H1 (cell line): ENCODE results near the gene RPS6KA5. TPM values are rescaled to one million over a fixed set of nuclear protein-coding genes. Genes with fewer than 3 reads are reported as not detected.

ENCODE experiments used
- CTCF ChIA-PET: fragments of 300-600 bp; sonication (Branson Sonifier 250); formaldehyde crosslinking; loops from one replicate; lab custom pipeline; 2021; ENCODE audit not compliant: partially characterized antibody; lab: Charles Lee
- POLR2A ChIA-PET: fragments of 300-600 bp; sonication (Branson Sonifier 250); formaldehyde crosslinking; loops from one replicate; lab custom pipeline; 2021; ENCODE audit warnings: inconsistent platforms; ENCODE audit not compliant: partially characterized antibody; lab: Charles Lee
- DNase-seq, 2 experiments: peaks; one replicate each; pipeline versions ENCODE4 v3.0.0 to v3.0.0-alpha.2; 2010 to 2022; ENCODE audit warnings: low spot score in 2 of 2, low read depth in 1 of 2, mixed read lengths in 1 of 2
- FAIRE-seq: peaks from 2 replicates; lab custom pipeline; 2011; peaks lifted over from hg19 to GRCh38; lab: Jason Lieb, UNC
- H2AFZ ChIP-seq: 2 replicates; pipeline ENCODE4 v1.8.1; 2012; ENCODE audit warnings: low read length, inconsistent platforms
- H2AK5ac ChIP-seq: 2 replicates; pipeline ENCODE4 v1.6.1; 2013; ENCODE audit warnings: low read depth, low read length
- H2BK120ac ChIP-seq: replicated peaks from 2 replicates; pipeline ENCODE3; 2013; ENCODE audit warnings: low read depth, low read length, inconsistent platforms
- H2BK12ac ChIP-seq: 2 replicates; pipeline ENCODE4 v1.6.1; 2013; ENCODE audit warnings: low read depth, low read length
- H2BK15ac ChIP-seq: 2 replicates; pipeline ENCODE4 v1.6.1; 2013; ENCODE audit warnings: low read length
- H2BK20ac ChIP-seq: 2 replicates; pipeline ENCODE4 v1.6.1; 2013; ENCODE audit warnings: low read length
- H2BK5ac ChIP-seq: 2 replicates; pipeline ENCODE4 v1.6.1; 2013; ENCODE audit warnings: low read depth, low read length
- H3K14ac ChIP-seq: 2 replicates; pipeline ENCODE4 v1.6.1; 2013; ENCODE audit warnings: inconsistent platforms; ENCODE audit not compliant: insufficient read length
- H3K18ac ChIP-seq: 2 replicates; pipeline ENCODE4 v1.6.1; 2013; ENCODE audit warnings: low read length; ENCODE audit errors: extremely low read depth
- H3K23ac ChIP-seq: 2 replicates; pipeline ENCODE4 v1.6.1; 2013; ENCODE audit warnings: inconsistent platforms; ENCODE audit not compliant: insufficient read length
- H3K23me2 ChIP-seq: 2 replicates; pipeline ENCODE4 v1.6.1; 2013; ENCODE audit warnings: low read depth, low read length
- H3K27ac ChIP-seq: 2 replicates; pipeline ENCODE4 v1.6.1; 2011; ENCODE audit warnings: low read depth, low read length, inconsistent platforms
- H3K27me3 ChIP-seq, 4 experiments: replicated peaks in 1 of 4; 1 replicate in 1 of 4; 2 replicates in 3 of 4; pipeline versions ENCODE4 v1.6.1 to v1.8.1; 2011 to 2013; ENCODE audit warnings: low read length in 3 of 4, mild to moderate bottlenecking in 3 of 4, inconsistent platforms in 2 of 4, mixed read lengths in 2 of 4, moderate library complexity in 1 of 4; ENCODE audit not compliant: control insufficient read depth in 3 of 4, insufficient read depth in 3 of 4; ENCODE audit errors: extremely low read depth in 1 of 4
- H3K36me3 ChIP-seq, 4 experiments: 2 replicates each; pipeline versions ENCODE4 v1.6.1 to v1.8.1; 2011 to 2013; ENCODE audit warnings: mild to moderate bottlenecking in 4 of 4, low read length in 3 of 4, moderate library complexity in 2 of 4, control low read depth in 1 of 4, inconsistent platforms in 1 of 4; ENCODE audit not compliant: insufficient read depth in 4 of 4, control insufficient read depth in 2 of 4
- H3K4ac ChIP-seq: replicated peaks from 2 replicates; pipeline ENCODE3; 2013; ENCODE audit warnings: low read length, low read depth, mixed read lengths, inconsistent platforms; ENCODE audit not compliant: insufficient read length
- H3K4me1 ChIP-seq, 4 experiments: replicated peaks in 1 of 4; 1 replicate in 1 of 4; 2 replicates in 3 of 4; pipeline versions ENCODE4 v1.6.1 to v1.8.1; 2011 to 2013; ENCODE audit warnings: low read length in 3 of 4, inconsistent platforms in 2 of 4, mixed read lengths in 1 of 4; ENCODE audit not compliant: insufficient read depth in 4 of 4, control insufficient read depth in 3 of 4
- H3K4me2 ChIP-seq, 2 experiments: 2 replicates each; pipeline versions ENCODE4 v1.6.1 to v1.8.1; 2011 to 2013; ENCODE audit warnings: low read depth in 2 of 2, low read length in 2 of 2, control low read depth in 1 of 2, inconsistent platforms in 1 of 2, mild to moderate bottlenecking in 1 of 2; ENCODE audit not compliant: insufficient read depth in 1 of 2
- H3K4me3 ChIP-seq, 4 experiments: fragments of 200-600, 300-600 bp in 1 of 4; sonication (generic), shearing (Covaris generic), sonication (Bioruptor Twin) in 1 of 4; 2 replicates each; pipeline versions ENCODE4 v1.5.1 to v1.8.1; 2011 to 2016; ENCODE audit warnings: low read length in 4 of 4, low read depth in 3 of 4, control low read depth in 2 of 4, inconsistent platforms in 2 of 4, mild to moderate bottlenecking in 2 of 4, mixed read lengths in 1 of 4, moderate library complexity in 1 of 4; ENCODE audit not compliant: insufficient read depth in 2 of 4; ENCODE audit errors: extremely low read depth in 1 of 4
- H3K56ac ChIP-seq: replicated peaks from 2 replicates; pipeline ENCODE3; 2013; ENCODE audit warnings: low read depth, mild to moderate bottlenecking, mixed read lengths, low read length, inconsistent platforms; ENCODE audit not compliant: insufficient read length
- H3K79me1 ChIP-seq: 2 replicates; pipeline ENCODE4 v1.6.1; 2013; ENCODE audit warnings: low read depth, low read length, control low read depth
- H3K79me2 ChIP-seq, 2 experiments: 2 replicates each; pipeline versions ENCODE4 v1.6.1 to v1.8.1; 2012 to 2013; ENCODE audit warnings: low read length in 2 of 2, mild to moderate bottlenecking in 2 of 2, inconsistent platforms in 1 of 2; ENCODE audit not compliant: insufficient read depth in 2 of 2, control insufficient read depth in 1 of 2
- H3K9ac ChIP-seq, 4 experiments: replicated peaks in 1 of 4; 1 replicate in 1 of 4; 2 replicates in 3 of 4; pipeline versions ENCODE4 v1.6.1 to v1.8.1; 2011 to 2013; ENCODE audit warnings: low read depth in 3 of 4, low read length in 3 of 4, control low read depth in 2 of 4, mild to moderate bottlenecking in 2 of 4, moderate library complexity in 2 of 4, inconsistent platforms in 1 of 4; ENCODE audit errors: extremely low read depth in 1 of 4
- H3K9me3 ChIP-seq, 2 experiments: 2 replicates each; pipeline versions ENCODE4 v1.6.1 to v1.8.1; 2012 to 2013; ENCODE audit warnings: mild to moderate bottlenecking in 2 of 2, moderate library complexity in 2 of 2, control low read depth in 1 of 2, inconsistent platforms in 1 of 2, low read depth in 1 of 2, low read length in 1 of 2, mixed read lengths in 1 of 2; ENCODE audit not compliant: insufficient read depth in 2 of 2
- H4K20me1 ChIP-seq, 2 experiments: replicated peaks in 1 of 2; 2 replicates each; pipeline versions ENCODE3 to v1.8.1; 2011 to 2013; ENCODE audit warnings: inconsistent platforms in 2 of 2, low read length in 2 of 2, mild to moderate bottlenecking in 1 of 2; ENCODE audit not compliant: insufficient read depth in 2 of 2, control insufficient read depth in 1 of 2
- H4K5ac ChIP-seq: 2 replicates; pipeline ENCODE4 v1.6.1; 2013; ENCODE audit warnings: low read length, low read depth, mixed read lengths, inconsistent platforms; ENCODE audit not compliant: insufficient read length
- H4K8ac ChIP-seq: 2 replicates; pipeline ENCODE4 v1.8.0; 2013; ENCODE audit warnings: mild to moderate bottlenecking, moderate library complexity, low read length, inconsistent platforms; ENCODE audit not compliant: insufficient read depth; ENCODE audit errors: extremely low read depth
- H4K91ac ChIP-seq: replicated peaks from 2 replicates; pipeline ENCODE3; 2013; ENCODE audit warnings: low read length, mixed read lengths, inconsistent platforms; ENCODE audit not compliant: insufficient read length
- BACH1 ChIP-seq: IDR thresholded peaks from 2 replicates; pipeline ENCODE4 v1.6.1; 2012; ENCODE audit warnings: low read length, improper control_type of control experiment
- BCL11A ChIP-seq, 2 experiments: IDR thresholded peaks; one replicate each; pipeline ENCODE4 v1.6.1; 2011; ENCODE audit warnings: low read depth in 2 of 2, low read length in 2 of 2, mild to moderate bottlenecking in 2 of 2
- MAX ChIP-seq: IDR thresholded peaks from 2 replicates; pipeline ENCODE4 v1.6.1; 2012; ENCODE audit warnings: inconsistent platforms
- NANOG ChIP-seq: IDR thresholded peaks from 2 replicates; pipeline ENCODE4 v1.6.1; 2011; ENCODE audit warnings: low read length, low read depth, mild to moderate bottlenecking, inconsistent platforms; ENCODE audit not compliant: insufficient read depth, poor library complexity, severe bottlenecking
- RAD21 ChIP-seq, 2 experiments: IDR thresholded peaks in 1 of 2; conservative IDR thresholded peaks in 1 of 2; 2 replicates each; pipeline ENCODE4 v1.6.1; 2011; ENCODE audit warnings: low read depth in 2 of 2, low read length in 2 of 2, improper control_type of control experiment in 1 of 2, inconsistent platforms in 1 of 2, mild to moderate bottlenecking in 1 of 2, moderate library complexity in 1 of 2
- RBBP5 ChIP-seq: IDR thresholded peaks from 2 replicates; pipeline ENCODE4 v1.7.1; 2012; ENCODE audit warnings: low read depth, mild to moderate bottlenecking, inconsistent platforms, low read length, moderate library complexity, borderline replicate concordance
- SP2 ChIP-seq: IDR thresholded peaks from 2 replicates; pipeline ENCODE4 v1.6.1; 2012; ENCODE audit warnings: mild to moderate bottlenecking, low read length, inconsistent platforms
- TAF1 ChIP-seq: IDR thresholded peaks from 2 replicates; pipeline ENCODE4 v1.6.1; 2011; ENCODE audit warnings: mild to moderate bottlenecking, low read depth, low read length
- TCF12 ChIP-seq: IDR thresholded peaks from 2 replicates; pipeline ENCODE4 v1.6.1; 2011; ENCODE audit warnings: low read depth, mild to moderate bottlenecking, low read length
- ZNF274 ChIP-seq: IDR thresholded peaks from 2 replicates; pipeline ENCODE4 v1.7.0; 2012; ENCODE audit warnings: low read length, borderline replicate concordance; ENCODE audit errors: extremely low read depth
- WGBS, 2 experiments: shearing (Covaris generic) in 1 of 2; methylation state at CpG; one replicate each; pipeline versions ENCODE4 v1.1.6 to v1.1.7; 2013 to 2015; ENCODE audit warnings: low lambda C conversion rate in 2 of 2, mixed read lengths in 2 of 2, inconsistent platforms in 1 of 2, low coverage in 1 of 2, missing lambda C conversion rate in 1 of 2; ENCODE audit not compliant: insufficient replicate concordance in 2 of 2, insufficient coverage in 1 of 2, insufficient read length in 1 of 2; ENCODE audit errors: extremely low coverage in 1 of 2, missing lambda C conversion rate in 1 of 2; 5-methylcytosine and 5-hydroxymethylcytosine counted together
- polyA plus RNA-seq, 7 experiments: library from polyadenylated mRNA; depleted of rRNA in 3 of 7; stranded (reverse) in 5 of 7; unstranded in 2 of 7; fragments of >200 nt in 5 of 7; fragments of 200-250 nt in 2 of 7; gene quantifications; 1 replicate in 5 of 7; 2 replicates in 1 of 7; 4 replicates in 1 of 7; pipeline versions ENCODE4 v1.2.1 to v1.2.3, GENCODE V29; 2011 to 2013; ENCODE audit warnings: missing spikeins in 2 of 7, mixed read lengths in 2 of 7
- total RNA-seq: library from RNA; stranded (reverse); fragmentation: NEBNext Ultra II Directional; extraction: Animal tissue kit (Norgen Biotek cat#: 25700); gene quantifications from 2 replicates; pipeline ENCODE4 v1.2.1, GENCODE V29; 2021

RPS6KA5 gene
- total and polyA plus RNA-seq, 2 of the 8 experiments (the other 6 are each of a cell fraction or from before 2014, with no cell fraction given), result 0.85 to 3.1 TPM

GRCh38 chr14:90816681-90817436 lies 243.6 kb downstream of the RPS6KA5 start:
- Histone ChIP-seq H3K4me2 (peak overlapping the region; percentile 80 to 81), H2BK120ac (peak overlapping the region; percentile 80), H3K4ac (no peak overlapping the region), H2BK20ac (no peak overlapping the region), H2BK5ac (no peak overlapping the region), H3K23me2 (peaks cover 8% of the 10 kb centered on the region; the same call in 1 of the 2 replicates), H2BK12ac (peak overlapping the region; percentile 68; the same call in 1 of the 2 replicates), H3K4me1 (peaks cover 0 to 10% (median 5%) of the 10 kb centered on the region in 4 experiments; a peak in 6 of 7 replicates), H4K20me1 (peaks cover 0 to 1% of the 10 kb centered on the region in 2 experiments), H3K27me3 (peaks cover 0 to 5% (median 5%) of the 10 kb centered on the region in 4 experiments; a peak in 4 of 7 replicates), H3K14ac (no peak overlapping the region), H3K9me3 (no peaks in the 10 kb centered on the region), H4K8ac (peak overlapping the region; percentile 42; the same call in 1 of the 2 replicates), H3K79me1 (peaks cover 6% of the 10 kb centered on the region; the same call in 1 of the 2 replicates), H4K5ac (no peak overlapping the region), H3K23ac (no peak overlapping the region), H3K27ac (no peak overlapping the region), H4K91ac (peak overlapping the region; percentile 71), H2AFZ (peak overlapping the region; percentile 89), H2AK5ac (no peak overlapping the region), H3K56ac (no peak overlapping the region), H2BK15ac (peak overlapping the region; percentile 18; the same call in 1 of the 2 replicates), H3K36me3 (no peaks in the 10 kb centered on the region), H3K18ac (no peak overlapping the region; the same call in 1 of the 2 replicates), H3K9ac (peak overlapping the region in 1 of 4 experiments; percentile 24; a peak in 1 of 7 replicates), H3K79me2 (no peaks in the 10 kb centered on the region), H3K4me3 (peak overlapping the region; percentile 19 to 71 (median 42))
- no peak for FAIRE-seq
- peak in 1 of 2 experiments; percentile 63 for DNase-seq
- 64% methylated on average over 5 of the region's 16 CpGs; no CpG with 5 or more reads in 1 of the 2 experiments for WGBS, 2 experiments
- ChIA-PET POLR2A (interaction anchor here (1.1 to 1.8 kb wide), 2 partner anchors 10 to 12 kb away, joined by 3 to 7 read pairs; no protein-coding TSS in a partner anchor), CTCF (interaction anchor here (0.6 to 3.3 kb wide), 16 partner anchors 8 to 292 kb away, joined by 3 to 12 read pairs (median 4); no protein-coding TSS in a partner anchor)
- no peak for TF ChIP-seq BCL11A (IDR thresholded peaks at IDR 0.05; ENCODE audit: low read depth in 2 of 2, low read length in 2 of 2)
- no peak for TF ChIP-seq TCF12
- TF ChIP-seq RAD21 (IDR thresholded peaks at IDR 0.05 in 1 of 2, conservative IDR thresholded peaks at IDR 0.05 in 1 of 2; ENCODE audit: low read depth in 2 of 2, low read length in 2 of 2), result no peak
- no peak for TF ChIP-seq SP2
- TF ChIP-seq BACH1, result no peak
- no peak for TF ChIP-seq RBBP5
- no peak for TF ChIP-seq TAF1
- no peak for TF ChIP-seq ZNF274
- TF ChIP-seq MAX, result no peak
- TF ChIP-seq NANOG, result no peak
